Sigmoid colon (tissue), 7 donors: Measurements from ENCODE around the gene RACK1. TPM values are rescaled to one million over a fixed set of nuclear protein-coding genes. Genes with fewer than 3 reads are reported as not detected.

Experiments used
- DNase-seq: peaks from one replicate; pipeline ENCODE4 v3.0.0-alpha.2; 2019
- H3K27ac ChIP-seq, 4 donors: fragments of 200-600 bp; sonication (generic); one replicate each; pipeline ENCODE4 v1.5.1; 2016 to 2019; ENCODE audit warnings: mild to moderate bottlenecking in 1 of 4
- H3K27me3 ChIP-seq, 3 donors: fragments of 200-600 bp; sonication (generic); one replicate each; pipeline ENCODE4 v1.5.1; 2019; ENCODE audit warnings: mild to moderate bottlenecking in 1 of 3
- H3K36me3 ChIP-seq, 4 donors: fragments of 200-600 bp; sonication (generic); one replicate each; pipeline ENCODE4 v1.5.1; 2016 to 2019
- H3K4me1 ChIP-seq, 4 donors: fragments of 200-600 bp; sonication (generic); one replicate each; pipeline ENCODE4 v1.5.1; 2017 to 2019
- H3K4me3 ChIP-seq, 4 donors: fragments of 200-600 bp; sonication (generic); one replicate each; pipeline ENCODE4 v1.5.1; 2017 to 2019; ENCODE audit warnings: mild to moderate bottlenecking in 2 of 4, moderate library complexity in 1 of 4
- H3K9me3 ChIP-seq, 4 donors: fragments of 200-600 bp in 3 of 4; sonication (generic) in 3 of 4; one replicate each; pipeline versions ENCODE4 v1.5.1 to v1.6.1; 2013 to 2019
- EP300 ChIP-seq, 4 donors: sonication (generic); formaldehyde crosslinking; IDR thresholded peaks; one replicate each; pipeline ENCODE4 v1.6.1; 2017; ENCODE audit warnings: antibody characterized with exemption in 4 of 4
- POLR2A ChIP-seq, 2 donors: fragments of 450-650 bp; IDR thresholded peaks; one replicate each; pipeline ENCODE4 v1.6.1; 2016; ENCODE audit warnings: antibody characterized with exemption in 2 of 2, mild to moderate bottlenecking in 2 of 2, moderate library complexity in 2 of 2
- POLR2AphosphoS5 ChIP-seq, 4 donors: sonication (generic); formaldehyde crosslinking; IDR thresholded peaks; one replicate each; pipeline ENCODE4 v1.6.1; 2017; ENCODE audit warnings: antibody characterized with exemption in 4 of 4
- WGBS, 2 donors: extraction: QIAGEN DNeasy Blood & Tissue Kit; methylation state at CpG; one replicate each; pipeline ENCODE4 v1.1.7; 2013; 5-methylcytosine and 5-hydroxymethylcytosine counted together
- intact Hi-C: fragments of 100-400 bp; cut with DNase I; formaldehyde crosslinking; loops from one replicate; pipeline ENCODE4 v1.15.1; 2023
- polyA plus RNA-seq, 3 donors: library from polyadenylated mRNA; stranded (reverse); fragments of 200-250 nt; gene quantifications; one replicate each; pipeline ENCODE4 v1.2.3, GENCODE V29; 2013
- total RNA-seq, 4 donors: library from RNA; depleted of rRNA; stranded (reverse); fragments of >200 nt; gene quantifications; one replicate each; pipeline ENCODE4 v1.1.0, GENCODE V29; 2016
- TF ChIP-seq, protein P1 (sequence below), 4 experiments: fragments of 450-650 bp in 3 of 4; fragments of 200-600 bp in 1 of 4; IDR thresholded peaks; one replicate each; pipeline ENCODE4 v1.5.1; 2016 to 2019; ENCODE audit warnings: antibody characterized with exemption in 4 of 4, mild to moderate bottlenecking in 3 of 4, moderate library complexity in 2 of 4
- donor health status: healthy with polysubstance abuse.
- donor health status: Bipolar disorder and iron deficiency.
- donor health status: healthy.

Gene RACK1
- total and polyA plus RNA-seq, 7 donors: 1,821 to 2,943 (median 2,174) TPM

GRCh38 chr5:181246276-181247049 lies 2.8 kb upstream of the RACK1 start:
- H3K9me3 ChIP-seq: no peaks in the 10 kb centered on the region
- intact Hi-C loops: loop anchor here (2.0 to 5.0 kb wide), 2 partner anchors 14 to 434 kb away; partner anchors contain the start of gene TRIM52
- no peaks in the 10 kb centered on the region for H3K27me3 ChIP-seq
- H3K4me3 ChIP-seq: peak overlapping the region; percentile 69 to 92 (median 78)
- H3K27ac ChIP-seq: peak overlapping the region; percentile 95 to 99 (median 96)
- H3K4me1 ChIP-seq: peaks cover 0 to 81% (median 69%) of the 10 kb centered on the region in 4 donors
- DNase-seq: peak; percentile 96
- peaks cover 6 to 8% (median 7%) of the 10 kb centered on the region in 4 donors for H3K36me3 ChIP-seq
- 0% methylated on average over 55 of the region's 55 CpGs for WGBS, 2 donors
- TF ChIP-seq POLR2A (IDR thresholded peaks at IDR 0.05) (peak; percentile 81 to 87), POLR2AphosphoS5 (IDR thresholded peaks at IDR 0.05) (peak; percentile 88 to 94 (median 92)), EP300 (IDR thresholded peaks at IDR 0.05) (no peak)
- TF ChIP-seq, protein P1, sequence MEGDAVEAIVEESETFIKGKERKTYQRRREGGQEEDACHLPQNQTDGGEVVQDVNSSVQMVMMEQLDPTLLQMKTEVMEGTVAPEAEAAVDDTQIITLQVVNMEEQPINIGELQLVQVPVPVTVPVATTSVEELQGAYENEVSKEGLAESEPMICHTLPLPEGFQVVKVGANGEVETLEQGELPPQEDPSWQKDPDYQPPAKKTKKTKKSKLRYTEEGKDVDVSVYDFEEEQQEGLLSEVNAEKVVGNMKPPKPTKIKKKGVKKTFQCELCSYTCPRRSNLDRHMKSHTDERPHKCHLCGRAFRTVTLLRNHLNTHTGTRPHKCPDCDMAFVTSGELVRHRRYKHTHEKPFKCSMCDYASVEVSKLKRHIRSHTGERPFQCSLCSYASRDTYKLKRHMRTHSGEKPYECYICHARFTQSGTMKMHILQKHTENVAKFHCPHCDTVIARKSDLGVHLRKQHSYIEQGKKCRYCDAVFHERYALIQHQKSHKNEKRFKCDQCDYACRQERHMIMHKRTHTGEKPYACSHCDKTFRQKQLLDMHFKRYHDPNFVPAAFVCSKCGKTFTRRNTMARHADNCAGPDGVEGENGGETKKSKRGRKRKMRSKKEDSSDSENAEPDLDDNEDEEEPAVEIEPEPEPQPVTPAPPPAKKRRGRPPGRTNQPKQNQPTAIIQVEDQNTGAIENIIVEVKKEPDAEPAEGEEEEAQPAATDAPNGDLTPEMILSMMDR (IDR thresholded peaks at IDR 0.05): peak in 1 of 4 experiments; percentile 4

GRCh38 chr5:181245427-181246275 lies 1.9 kb upstream of the RACK1 start:
- WGBS, 2 donors: 27 to 36% methylated on average over 34 of the region's 34 CpGs
- no peak for DNase-seq
- Histone ChIP-seq H3K4me1 (peaks cover 0 to 81% (median 68%) of the 10 kb centered on the region in 4 donors), H3K27me3 (no peaks in the 10 kb centered on the region), H3K27ac (peak overlapping the region; percentile 95 to 99 (median 96)), H3K4me3 (peak overlapping the region; percentile 69 to 92 (median 78)), H3K36me3 (peaks cover 13 to 16% (median 15%) of the 10 kb centered on the region in 4 donors), H3K9me3 (no peaks in the 10 kb centered on the region)
- intact Hi-C loops: loop anchor here (2.0 to 5.0 kb wide), 2 partner anchors 15 to 433 kb away; partner anchors contain the start of gene TRIM52
- TF ChIP-seq EP300 (IDR thresholded peaks at IDR 0.05) (no peak), POLR2A (IDR thresholded peaks at IDR 0.05) (no peak), POLR2AphosphoS5 (IDR thresholded peaks at IDR 0.05) (no peak)
- TF ChIP-seq, protein P1 (IDR thresholded peaks at IDR 0.05): no peak

GRCh38 chr5:181243018-181243563 lies 615 bp downstream of the RACK1 start:
- TF ChIP-seq EP300 (IDR thresholded peaks at IDR 0.05): no peak
- TF ChIP-seq POLR2AphosphoS5 (IDR thresholded peaks at IDR 0.05): no peak
- TF ChIP-seq, protein P1 (IDR thresholded peaks at IDR 0.05): no peak
- no peak for TF ChIP-seq POLR2A (IDR thresholded peaks at IDR 0.05)
- intact Hi-C loops: loop anchor here (1.0 kb wide), 1 partner anchor 20 kb away; the partner anchor contains the start of gene TRIM41
- Histone ChIP-seq H3K27ac (peak overlapping the region; percentile 95 to 99 (median 96)), H3K9me3 (no peaks in the 10 kb centered on the region), H3K36me3 (peaks cover 37 to 41% (median 40%) of the 10 kb centered on the region in 4 donors), H3K27me3 (no peaks in the 10 kb centered on the region), H3K4me1 (peaks cover 0 to 56% (median 44%) of the 10 kb centered on the region in 4 donors), H3K4me3 (peak overlapping the region; percentile 66 to 79 (median 74))
- WGBS, 2 donors: 0 to 2% methylated on average over 25 of the region's 25 CpGs
- peak; percentile 73 for DNase-seq

DNA sequence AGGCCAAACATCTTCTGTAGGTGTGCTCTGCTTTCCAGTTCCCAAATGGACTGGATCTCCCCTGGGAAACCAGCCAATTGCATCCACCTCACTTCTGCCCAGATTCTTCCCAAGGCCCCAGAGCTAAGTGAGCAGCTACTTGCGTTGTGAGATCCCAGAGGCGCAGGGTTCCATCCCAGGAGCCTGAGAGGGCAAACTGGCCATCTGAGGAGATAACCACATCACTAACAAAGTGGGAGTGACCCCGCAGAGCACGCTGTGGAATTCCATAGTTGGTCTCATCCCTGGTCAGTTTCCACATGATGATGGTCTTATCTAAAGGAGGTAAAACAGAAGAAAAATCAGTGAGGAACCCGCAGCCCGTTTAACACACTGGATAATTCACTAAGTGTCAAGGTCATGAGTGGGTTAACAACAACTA lies 1.7 kb downstream of the RACK1 start:
- DNase-seq: peak; percentile 60
- Histone ChIP-seq H3K9me3 (no peaks in the 10 kb centered on the region), H3K4me3 (peak overlapping the region in 3 of 4 donors; percentile 72 to 79 (median 76)), H3K4me1 (peaks cover 0 to 46% (median 36%) of the 10 kb centered on the region in 4 donors), H3K36me3 (peaks cover 48 to 52% (median 50%) of the 10 kb centered on the region in 4 donors), H3K27me3 (no peaks in the 10 kb centered on the region), H3K27ac (peak overlapping the region; percentile 95 to 99 (median 96))
- no peak for TF ChIP-seq POLR2A (IDR thresholded peaks at IDR 0.05)
- TF ChIP-seq POLR2AphosphoS5 (IDR thresholded peaks at IDR 0.05): no peak
- TF ChIP-seq EP300 (IDR thresholded peaks at IDR 0.05): no peak
- TF ChIP-seq, protein P1 (IDR thresholded peaks at IDR 0.05): no peak
- intact Hi-C loops: no loop called here
- WGBS, 2 donors: 23 to 52% methylated on average over 6 of the region's 6 CpGs
